Measurements from ENCODE around the gene TAAR8.
"Not testable (repeated sequence)": the region's sequence is repeated elsewhere in the genome, so short reads cannot be mapped to it uniquely, and the experiment has no call there.

Gene TAAR8

GRCh38 chr6:132548746-132549463 lies 3.6 kb upstream of the TAAR8 start:
- DNase-seq: no peak

- DNase-seq: no peak
Observed at GRCh38 chr6:132551214-132551613, 1.3 kb upstream of the TAAR8 start.

DNA sequence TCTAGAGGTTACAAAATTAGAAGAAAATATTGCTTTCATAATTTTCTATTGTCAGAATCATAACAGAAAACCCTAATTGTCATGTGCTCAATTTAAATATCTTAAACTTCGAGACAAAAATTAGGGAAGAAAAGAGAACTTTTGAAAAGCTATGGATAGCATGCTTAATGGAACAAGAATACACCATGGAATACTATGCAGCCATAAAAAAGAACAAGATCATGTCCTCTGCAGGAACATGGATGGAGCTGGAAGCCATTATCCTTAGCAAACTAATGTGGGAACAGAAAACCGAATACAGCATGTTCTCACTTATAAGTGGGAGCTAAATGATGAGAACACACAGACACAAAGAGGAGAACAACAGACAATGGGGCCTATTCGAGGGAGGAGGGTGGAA lies 7.6 kb downstream of the TAAR8 start:
- not testable (repeated sequence) for DNase-seq

DNA sequence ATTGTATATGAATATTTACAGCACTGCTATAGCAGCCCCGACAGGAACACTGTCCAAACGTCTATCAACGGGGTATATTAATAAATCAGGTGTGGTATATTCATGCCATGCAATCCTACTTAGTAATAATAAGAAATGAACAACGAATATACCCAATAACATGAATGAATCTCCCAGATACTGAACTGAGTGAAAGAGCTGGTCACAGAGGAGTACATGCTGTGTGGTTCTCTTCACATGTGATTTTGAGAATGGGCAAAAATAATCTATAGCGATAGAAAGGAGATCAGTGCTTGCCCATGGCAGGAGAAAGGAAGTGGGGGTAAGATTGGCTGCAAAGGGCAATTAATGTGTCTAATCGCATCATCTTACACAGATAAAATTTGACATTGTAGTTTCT lies 13.9 kb downstream of the TAAR8 start:
- DNase-seq: no peak

GRCh38 chr6:132567566-132567965 lies 15.1 kb downstream of the TAAR8 start:
- DNase-seq: no peak

DNA sequence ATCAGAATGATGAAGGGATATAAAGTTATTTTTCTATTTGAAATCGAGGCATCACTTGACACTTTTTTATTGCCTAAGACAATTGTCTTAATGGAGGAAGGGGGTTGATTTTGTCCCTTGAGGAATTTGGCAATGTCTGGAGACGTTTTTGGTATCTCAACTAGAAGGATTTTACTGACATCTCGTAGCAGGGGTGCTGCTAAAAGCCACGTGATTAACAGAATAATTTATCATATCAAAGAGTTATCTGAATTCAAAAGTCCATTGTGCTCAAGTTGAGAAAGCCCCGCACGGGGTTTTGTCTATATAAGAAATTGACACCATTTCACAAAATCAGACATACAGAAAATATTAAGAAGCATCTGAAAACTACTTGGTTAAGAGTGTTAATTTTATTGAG lies 16.1 kb downstream of the TAAR8 start:
- no peak for DNase-seq

GRCh38 chr6:132569170-132569569 lies 16.7 kb downstream of the TAAR8 start:
- DNase-seq: no peak

DNA sequence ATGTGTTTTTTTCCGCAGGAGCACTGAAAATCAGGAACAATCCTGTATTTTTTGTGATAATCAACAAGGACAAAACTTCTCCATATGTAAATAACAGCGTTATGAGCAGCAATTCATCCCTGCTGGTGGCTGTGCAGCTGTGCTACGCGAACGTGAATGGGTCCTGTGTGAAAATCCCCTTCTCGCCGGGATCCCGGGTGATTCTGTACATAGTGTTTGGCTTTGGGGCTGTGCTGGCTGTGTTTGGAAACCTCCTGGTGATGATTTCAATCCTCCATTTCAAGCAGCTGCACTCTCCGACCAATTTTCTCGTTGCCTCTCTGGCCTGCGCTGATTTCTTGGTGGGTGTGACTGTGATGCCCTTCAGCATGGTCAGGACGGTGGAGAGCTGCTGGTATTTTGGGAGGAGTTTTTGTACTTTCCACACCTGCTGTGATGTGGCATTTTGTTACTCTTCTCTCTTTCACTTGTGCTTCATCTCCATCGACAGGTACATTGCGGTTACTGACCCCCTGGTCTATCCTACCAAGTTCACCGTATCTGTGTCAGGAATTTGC lies 17.8 kb downstream of the TAAR8 start, which contains the start of gene TAAR6:
TSS of gene TAAR6 (plus strand) at position 102 of the 557 bp plus-strand sequence. CDS start at position 102, 0 bp downstream.
- no peak for DNase-seq

- no peak for DNase-seq
Observed at GRCh38 chr6:132571774-132572173, 19.3 kb downstream of the TAAR8 start.

DNA sequence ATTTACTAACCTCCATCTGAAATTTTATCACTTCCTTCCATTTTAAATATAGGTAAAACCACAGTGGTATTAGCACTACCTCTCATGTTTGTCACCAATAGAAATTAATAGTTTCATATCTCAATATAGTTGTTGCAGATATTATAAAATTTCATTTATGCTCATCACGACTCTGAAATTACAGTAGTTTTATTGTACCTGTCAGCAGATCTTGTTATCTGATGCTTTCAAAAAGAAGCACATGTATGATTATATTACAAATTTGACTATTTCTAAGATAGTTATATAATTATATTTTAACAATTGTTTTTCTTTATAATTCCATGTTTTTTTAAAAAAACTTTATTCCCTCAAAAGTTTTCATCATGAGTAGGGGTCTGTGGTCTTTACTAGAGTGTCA lies 32.2 kb downstream of the TAAR8 start:
- DNase-seq: no peak

- DNase-seq: no peak
Observed at GRCh38 chr6:132587424-132587823, 35.0 kb downstream of the TAAR8 start.

GRCh38 chr6:132589454-132589853 lies 37.0 kb downstream of the TAAR8 start, which contains the start of gene TAAR5:
TAAR5 (minus strand) TSS chr6:132589741; CDS start chr6:132589686, 55 bp downstream.
- DNase-seq: no peak

GRCh38 chr6:132590362-132590761 lies 37.9 kb downstream of the TAAR8 start:
- no peak for DNase-seq

GRCh38 chr6:132592855-132593254 lies 40.4 kb downstream of the TAAR8 start:
- no peak for DNase-seq

GRCh38 chr6:132596201-132596600 lies 43.7 kb downstream of the TAAR8 start:
- no peak for DNase-seq

GRCh38 chr6:132598473-132598872 lies 46.0 kb downstream of the TAAR8 start:
- no peak for DNase-seq

DNA sequence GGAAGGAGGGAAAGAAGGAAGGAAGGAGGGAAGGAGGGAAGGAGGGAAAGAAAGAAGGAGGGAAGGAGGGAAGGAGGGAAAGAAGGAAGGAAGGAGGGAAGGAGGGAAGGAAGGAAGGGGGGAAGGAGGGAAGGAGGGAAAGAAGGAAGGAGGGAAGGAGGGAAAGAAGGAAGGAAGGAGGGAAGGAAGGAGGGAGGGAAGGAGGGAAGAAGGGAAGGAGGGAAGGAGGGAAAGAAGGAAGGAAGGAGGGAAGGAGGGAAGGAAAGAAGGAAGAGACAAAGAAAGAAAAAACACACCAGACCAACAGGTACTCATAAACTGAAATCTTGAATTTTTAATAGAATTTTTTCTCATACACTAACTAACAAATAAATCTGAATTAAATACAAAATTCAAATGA lies 48.4 kb downstream of the TAAR8 start:
- not testable (repeated sequence) for DNase-seq
